Measurements from ENCODE around the gene FHL1. TPM values are rescaled to one million over a fixed set of nuclear protein-coding genes. Genes with fewer than 3 reads are reported as not detected.

The FHL1 gene
- total RNA-seq, 1 donor from 2014 or later, result 70.1 TPM

GRCh38 chrX:136201601-136202000, 54.3 kb downstream of the FHL1 start:
- Mint-ChIP-seq H3K4me3 (no peak overlapping the region), H3K4me1 (peaks cover 14% of the 10 kb centered on the region), H3K27me3 (ENCODE audit: low read depth) (no peaks in the 10 kb centered on the region), H3K27ac (ENCODE audit: unreplicated experiment) (no peak overlapping the region), H3K9me3 (peaks cover 3% of the 10 kb centered on the region), H3K36me3 (ENCODE audit: low read depth) (peaks cover 2% of the 10 kb centered on the region)
- no peak for DNase-seq (ENCODE audit: low read depth, low spot score)
- TF ChIP-seq CTCF (conservative IDR thresholded peaks at IDR 0.05), result no peak

- no peak for TF ChIP-seq CTCF (conservative IDR thresholded peaks at IDR 0.05)
- Mint-ChIP-seq H3K27me3 (ENCODE audit: low read depth) (no peaks in the 10 kb centered on the region), H3K9me3 (peaks cover 3% of the 10 kb centered on the region), H3K36me3 (ENCODE audit: low read depth) (peaks cover 2% of the 10 kb centered on the region), H3K4me3 (no peak overlapping the region), H3K27ac (ENCODE audit: unreplicated experiment) (no peak overlapping the region), H3K4me1 (peaks cover 14% of the 10 kb centered on the region)
- DNase-seq (ENCODE audit: low read depth, low spot score), result no peak
These were observed 55.6 kb downstream of the FHL1 start for GRCh38 chrX:136202889-136203288.

GRCh38 chrX:136203438-136203837, 56.1 kb downstream of the FHL1 start:
- H3K27ac Mint-ChIP-seq (ENCODE audit: unreplicated experiment), result no peak overlapping the region

GRCh38 chrX:136203951-136204350, 56.6 kb downstream of the FHL1 start:
- TF ChIP-seq CTCF (conservative IDR thresholded peaks at IDR 0.05), result no peak
- H3K27ac Mint-ChIP-seq (ENCODE audit: unreplicated experiment), result no peak overlapping the region
- H3K4me3 Mint-ChIP-seq, result no peak overlapping the region
- H3K27me3 Mint-ChIP-seq (ENCODE audit: low read depth), result no peaks in the 10 kb centered on the region
- H3K9me3 Mint-ChIP-seq, result peaks cover 3% of the 10 kb centered on the region
- H3K36me3 Mint-ChIP-seq (ENCODE audit: low read depth), result peaks cover 2% of the 10 kb centered on the region
- H3K4me1 Mint-ChIP-seq, result peaks cover 14% of the 10 kb centered on the region
- DNase-seq (ENCODE audit: low read depth, low spot score), result no peak

More at GRCh38 chrX:136203438-136203837, 56.1 kb downstream of the FHL1 start:
- DNase-seq (ENCODE audit: low read depth, low spot score), result no peak
- Mint-ChIP-seq H3K9me3 (peaks cover 3% of the 10 kb centered on the region), H3K4me3 (no peak overlapping the region), H3K36me3 (ENCODE audit: low read depth) (peaks cover 2% of the 10 kb centered on the region), H3K27me3 (ENCODE audit: low read depth) (no peaks in the 10 kb centered on the region), H3K4me1 (peaks cover 14% of the 10 kb centered on the region)
- TF ChIP-seq CTCF (conservative IDR thresholded peaks at IDR 0.05), result no peak

GRCh38 chrX:136204571-136204970, 57.2 kb downstream of the FHL1 start:
- H3K27ac Mint-ChIP-seq (ENCODE audit: unreplicated experiment), result no peak overlapping the region
- TF ChIP-seq CTCF (conservative IDR thresholded peaks at IDR 0.05), result no peak
- no peak for DNase-seq (ENCODE audit: low read depth, low spot score)
- peaks cover 2% of the 10 kb centered on the region for H3K36me3 Mint-ChIP-seq (ENCODE audit: low read depth)
- H3K27me3 Mint-ChIP-seq (ENCODE audit: low read depth), result no peaks in the 10 kb centered on the region
- no peak overlapping the region for H3K4me3 Mint-ChIP-seq
- peaks cover 3% of the 10 kb centered on the region for H3K9me3 Mint-ChIP-seq
- peaks cover 19% of the 10 kb centered on the region for H3K4me1 Mint-ChIP-seq

All from neural crest cell (in vitro differentiated cells).